Esophagus muscularis mucosa (tissue), 4 donors: ENCODE measurements around the gene LCNL1.

Experiments
- CTCF ChIP-seq, 3 experiments: fragments of 200-600 bp in 2 of 3; fragments of 450-650 bp in 1 of 3; sonication (generic) in 2 of 3; IDR thresholded peaks; one replicate each; pipeline ENCODE4 v1.5.1; 2017 to 2019; ENCODE audit warnings: antibody characterized with exemption in 3 of 3, mild to moderate bottlenecking in 2 of 3, moderate library complexity in 1 of 3
- EP300 ChIP-seq: sonication (generic); formaldehyde crosslinking; IDR thresholded peaks from one replicate; pipeline ENCODE4 v1.6.1; 2017; ENCODE audit warnings: antibody characterized with exemption
- POLR2A ChIP-seq: fragments of 450-650 bp; IDR thresholded peaks from one replicate; pipeline ENCODE4 v1.6.1; 2017; ENCODE audit warnings: antibody characterized with exemption, moderate library complexity, mild to moderate bottlenecking, low read depth

- TF ChIP-seq POLR2A, result no peak
- no peak for TF ChIP-seq EP300
- TF ChIP-seq CTCF (IDR thresholded peaks at IDR 0.05), result no peak
These were observed 44.8 kb downstream of the LCNL1 start, which contains the start of gene ABCA2 for GRCh38 chr9:137027369-137028262.
